Activated T-helper 1 cell treated with anti-CD3 and anti-CD28 coated beads, Interleukin-12 subunit alpha, Interleukin-12 subunit beta, Interleukin-2, Interleukin-4 antibody, amounts not matched to agents 30 ng/mL and 10 ng/mL and 1 ng/mL, durations not matched to agents 14 hours and 24 hours and 36 hours (primary cell): ENCODE results near the gene TLN1. TPM values are rescaled to one million over a fixed set of nuclear protein-coding genes. Genes with fewer than 3 reads are reported as not detected.

Experiments
- DNase-seq: peaks from one replicate; pipeline ENCODE4 v3.0.0; 2021; ENCODE audit warnings: low spot score
- H3K27ac Mint-ChIP-seq: one replicate; pipeline ENCODE4 v1.8.0; 2021; ENCODE audit warnings: mild to moderate bottlenecking, mixed read lengths
- H3K27me3 Mint-ChIP-seq: one replicate; pipeline ENCODE4 v1.8.0; 2022; ENCODE audit warnings: mild to moderate bottlenecking, moderate library complexity, mixed read lengths; ENCODE audit not compliant: insufficient read depth
- H3K36me3 Mint-ChIP-seq: one replicate; pipeline ENCODE4 v1.8.0; 2021; ENCODE audit warnings: low read depth, mixed read lengths
- H3K4me1 Mint-ChIP-seq: one replicate; pipeline ENCODE4 v1.8.0; 2021; ENCODE audit warnings: low read depth, mixed read lengths
- H3K4me3 Mint-ChIP-seq: one replicate; pipeline ENCODE4 v1.8.0; 2021; ENCODE audit warnings: mild to moderate bottlenecking, moderate library complexity, mixed read lengths
- H3K9me3 Mint-ChIP-seq: one replicate; pipeline ENCODE4 v1.8.0; 2021; ENCODE audit warnings: mixed read lengths
- intact Hi-C: fragments of 100-400 bp; cut with micrococcal nuclease; formaldehyde crosslinking; loops from one replicate; pipeline ENCODE4 v1.15.1; 2024
- total RNA-seq: library from RNA; stranded (reverse); gene quantifications from 2 replicates; pipeline ENCODE4 v1.2.3, GENCODE V29; 2022

TLN1 gene
- total RNA-seq, 1 donor from 2014 or later, result 229 TPM

DNA sequence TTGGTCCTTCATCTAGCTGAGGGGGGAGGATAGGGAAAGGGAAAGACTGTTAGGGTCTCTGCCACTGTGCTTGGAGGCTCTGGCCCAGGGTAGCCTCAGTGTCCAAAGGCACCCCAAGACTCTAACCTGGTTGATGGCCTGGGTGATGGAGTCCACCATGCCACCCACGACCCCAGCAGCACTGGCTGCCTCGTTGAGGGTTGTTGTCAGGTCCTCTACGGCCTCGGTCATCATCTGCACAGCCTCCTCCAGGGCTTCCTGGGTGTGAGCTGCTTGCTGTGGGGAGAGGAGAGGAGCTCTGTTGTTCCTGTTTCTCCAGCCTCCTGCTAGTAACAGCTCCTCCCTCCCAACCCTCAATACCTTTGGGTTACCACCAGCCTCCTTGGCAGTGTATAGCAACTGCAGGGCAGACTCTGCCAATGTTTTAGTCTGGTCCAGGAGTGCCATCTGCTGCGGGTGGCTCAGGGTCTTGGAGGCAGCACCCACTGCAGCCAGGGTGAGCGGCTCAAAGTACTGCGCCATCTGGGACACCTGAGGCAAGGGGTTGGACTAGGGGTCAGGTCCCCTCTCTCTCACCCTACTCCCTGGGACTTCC lies 26.1 kb downstream of the TLN1 start:
- Mint-ChIP-seq H3K27me3 (no peaks in the 10 kb centered on the region), H3K4me3 (no peak overlapping the region), H3K9me3 (no peaks in the 10 kb centered on the region), H3K36me3 (peaks cover 57% of the 10 kb centered on the region), H3K27ac (no peak overlapping the region), H3K4me1 (no peaks in the 10 kb centered on the region)
- no peak for DNase-seq
- intact Hi-C loops, result no loop called here

DNA sequence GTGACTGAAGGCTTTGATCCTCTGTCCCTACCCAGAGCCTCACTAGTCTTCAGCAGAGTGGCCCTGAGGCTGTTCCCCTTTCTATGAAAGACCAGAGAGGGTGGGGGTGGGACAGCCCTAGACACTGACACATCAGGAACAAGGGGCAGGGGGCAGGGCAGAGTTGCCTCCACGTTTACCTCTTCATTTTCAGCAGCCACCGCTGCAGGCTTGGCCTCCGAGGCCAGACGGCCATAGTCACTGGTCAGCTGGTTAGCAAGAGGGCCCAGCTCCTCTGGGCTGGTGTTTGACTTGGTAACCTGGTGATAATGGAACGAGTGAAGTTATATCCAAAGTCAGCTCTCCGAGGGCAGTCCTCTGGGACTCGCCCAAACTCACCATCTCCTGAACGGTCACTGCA lies 26.6 kb downstream of the TLN1 start:
- intact Hi-C loops, result no loop called here
- no peak overlapping the region for H3K4me3 Mint-ChIP-seq
- no peaks in the 10 kb centered on the region for H3K27me3 Mint-ChIP-seq
- peaks cover 51% of the 10 kb centered on the region for H3K36me3 Mint-ChIP-seq
- no peaks in the 10 kb centered on the region for H3K4me1 Mint-ChIP-seq
- DNase-seq, result no peak
- no peak overlapping the region for H3K27ac Mint-ChIP-seq
- H3K9me3 Mint-ChIP-seq, result no peaks in the 10 kb centered on the region

DNA sequence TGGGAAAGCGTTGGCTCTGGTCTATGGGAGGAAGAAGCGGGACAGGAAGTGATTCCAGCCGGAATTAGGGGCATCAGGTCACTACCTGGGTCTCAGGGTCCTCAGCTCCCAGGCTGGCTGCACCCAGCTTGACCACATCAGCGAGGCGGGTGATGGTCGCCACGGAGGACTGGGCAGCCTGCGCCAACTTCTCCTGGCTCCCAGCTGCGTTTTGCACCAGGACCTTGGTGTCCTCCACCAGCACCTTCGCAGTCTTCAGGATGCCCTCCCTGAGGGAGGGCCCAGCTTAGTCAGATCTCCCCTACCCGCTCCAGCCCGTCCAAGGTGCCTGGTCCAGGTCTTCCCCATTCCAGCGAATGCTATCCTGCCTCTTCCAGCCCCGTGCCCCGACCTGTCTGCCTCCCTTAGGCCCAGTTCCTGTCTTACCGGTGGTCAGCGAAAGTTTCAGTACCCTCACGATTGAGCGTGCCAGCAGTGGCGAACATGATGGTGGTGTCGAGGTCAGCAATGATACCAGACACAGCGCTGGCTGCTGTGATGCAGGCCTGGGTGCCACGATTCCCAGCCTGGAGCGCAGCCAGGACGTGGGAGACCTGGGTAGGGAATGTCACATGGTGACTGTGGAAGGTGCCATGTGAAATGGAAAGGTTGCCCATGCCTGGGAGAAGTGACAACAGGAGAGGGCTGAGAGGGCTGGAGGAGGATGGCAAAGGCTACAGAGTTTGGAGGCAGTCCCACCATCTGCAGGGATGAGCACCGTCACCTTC lies 27.9 kb downstream of the TLN1 start:
- Mint-ChIP-seq H3K27me3 (no peaks in the 10 kb centered on the region), H3K4me3 (no peak overlapping the region), H3K36me3 (peaks cover 47% of the 10 kb centered on the region), H3K27ac (no peak overlapping the region), H3K4me1 (no peaks in the 10 kb centered on the region), H3K9me3 (no peaks in the 10 kb centered on the region)
- intact Hi-C loops, result no loop called here
- DNase-seq, result no peak

DNA sequence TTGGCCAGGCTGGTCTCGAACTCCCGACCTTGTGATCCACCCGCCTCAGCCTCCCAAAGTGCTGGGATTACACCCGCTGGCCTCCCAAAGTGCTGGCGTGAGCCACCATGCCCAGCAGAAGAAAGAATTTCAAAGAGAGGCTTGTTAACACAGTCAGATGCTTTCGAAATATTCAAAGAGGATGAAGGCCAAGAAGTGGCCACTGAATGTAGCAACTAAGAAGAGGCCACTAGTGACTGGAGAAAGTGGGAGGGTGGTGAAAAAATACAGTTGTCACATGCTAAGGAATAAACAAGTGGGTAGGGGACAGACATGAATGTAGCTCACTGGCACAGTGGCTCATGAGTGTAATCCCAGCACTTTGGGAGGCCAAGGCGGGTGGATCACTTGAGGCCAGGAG lies 29.3 kb downstream of the TLN1 start:
- Mint-ChIP-seq H3K27ac (no peak overlapping the region), H3K9me3 (no peaks in the 10 kb centered on the region), H3K4me1 (no peaks in the 10 kb centered on the region), H3K27me3 (no peaks in the 10 kb centered on the region), H3K4me3 (no peak overlapping the region), H3K36me3 (peaks cover 38% of the 10 kb centered on the region)
- DNase-seq, result no peak
- intact Hi-C loops, result no loop called here

DNA sequence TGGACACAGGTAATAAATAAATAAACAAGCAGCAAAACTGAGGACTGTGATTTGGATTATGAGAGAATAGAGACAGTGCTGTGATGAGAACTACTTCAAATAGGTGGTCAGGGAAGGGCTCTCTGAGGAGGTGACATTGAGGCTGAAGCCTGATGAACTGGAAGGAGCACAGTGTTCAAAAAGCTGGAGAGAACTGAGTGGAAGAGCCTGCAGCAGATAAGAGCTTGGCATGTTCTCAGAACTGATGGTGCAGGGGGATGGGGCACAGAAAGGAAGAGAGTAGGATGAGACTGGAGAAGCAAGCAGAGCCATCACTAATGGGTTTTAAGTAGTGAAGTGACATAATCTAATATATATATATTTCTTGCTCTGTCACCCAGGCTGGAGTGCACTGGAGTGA lies 31.1 kb downstream of the TLN1 start:
- Mint-ChIP-seq H3K4me1 (no peaks in the 10 kb centered on the region), H3K27me3 (no peaks in the 10 kb centered on the region), H3K36me3 (peaks cover 40% of the 10 kb centered on the region), H3K27ac (no peak overlapping the region), H3K4me3 (no peak overlapping the region), H3K9me3 (no peaks in the 10 kb centered on the region)
- DNase-seq, result no peak
- intact Hi-C loops, result no loop called here

DNA sequence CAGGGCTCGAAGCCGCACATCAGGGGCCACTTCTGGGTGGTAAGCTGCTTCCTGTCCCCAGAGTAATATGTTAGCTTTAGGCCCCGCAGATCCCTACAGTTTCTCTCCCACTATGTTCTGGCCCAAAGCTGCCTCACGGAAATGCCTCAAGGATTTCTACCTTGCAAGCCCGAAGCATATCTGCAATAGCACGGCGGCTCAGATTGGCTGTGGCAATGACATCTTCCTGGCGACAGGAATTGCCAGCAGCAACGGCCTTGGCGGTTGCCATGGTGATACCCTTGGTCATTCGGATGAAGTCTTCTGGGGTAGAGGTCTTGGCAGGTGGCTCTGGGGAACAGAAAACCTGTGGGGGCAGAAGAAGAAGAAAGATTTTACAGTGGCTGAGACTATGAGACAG lies 32.0 kb downstream of the TLN1 start:
- intact Hi-C loops, result no loop called here
- H3K9me3 Mint-ChIP-seq, result no peaks in the 10 kb centered on the region
- H3K27me3 Mint-ChIP-seq, result no peaks in the 10 kb centered on the region
- no peaks in the 10 kb centered on the region for H3K4me1 Mint-ChIP-seq
- no peak for DNase-seq
- no peak overlapping the region for H3K4me3 Mint-ChIP-seq
- H3K27ac Mint-ChIP-seq, result no peak overlapping the region
- H3K36me3 Mint-ChIP-seq, result peaks cover 37% of the 10 kb centered on the region

DNA sequence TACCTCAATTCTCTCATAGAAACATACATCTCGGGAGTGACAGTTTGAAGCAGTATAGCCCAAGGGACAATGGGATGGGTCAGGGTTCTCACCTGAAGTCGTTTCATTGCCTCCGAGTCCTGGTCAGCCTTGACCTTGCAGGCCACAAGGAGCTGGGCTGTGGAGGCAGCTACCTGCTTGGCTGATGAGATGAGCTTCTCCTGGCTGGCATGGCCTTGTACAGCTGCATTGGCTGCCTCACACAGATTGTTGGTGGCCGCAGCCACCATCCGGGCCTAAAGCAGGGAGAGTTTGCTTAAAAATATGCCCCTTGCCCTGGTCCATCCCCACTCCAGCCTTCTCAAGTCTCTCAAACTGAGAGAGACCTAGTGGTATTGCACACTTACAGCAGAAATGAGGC lies 33.8 kb downstream of the TLN1 start:
- Mint-ChIP-seq H3K4me1 (no peaks in the 10 kb centered on the region), H3K27ac (no peak overlapping the region), H3K27me3 (no peaks in the 10 kb centered on the region), H3K9me3 (no peaks in the 10 kb centered on the region), H3K4me3 (no peak overlapping the region), H3K36me3 (peaks cover 23% of the 10 kb centered on the region)
- no peak for DNase-seq
- intact Hi-C loops, result no loop called here

DNA sequence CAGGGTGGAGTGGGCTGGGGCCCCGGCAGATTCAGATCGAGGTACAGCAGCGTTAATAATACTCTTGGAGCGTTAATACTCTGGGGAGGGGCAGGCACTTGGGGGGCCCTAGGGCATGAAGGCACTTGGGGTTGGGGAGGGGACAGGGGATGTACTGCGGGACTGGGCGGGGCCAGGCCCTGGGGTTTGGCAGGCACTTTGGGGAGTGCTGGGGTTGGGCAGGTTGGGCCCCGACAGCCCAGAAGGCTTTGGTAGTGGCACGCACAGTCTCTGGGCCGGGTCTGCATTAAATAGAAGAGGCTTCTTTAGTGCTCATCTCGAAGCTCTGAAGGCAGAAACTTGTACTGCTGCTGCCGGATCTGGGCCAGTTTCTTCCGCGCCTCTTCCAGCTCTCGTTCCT lies 34.5 kb downstream of the TLN1 start:
- Mint-ChIP-seq H3K9me3 (no peaks in the 10 kb centered on the region), H3K27ac (no peak overlapping the region), H3K27me3 (no peaks in the 10 kb centered on the region)

DNA sequence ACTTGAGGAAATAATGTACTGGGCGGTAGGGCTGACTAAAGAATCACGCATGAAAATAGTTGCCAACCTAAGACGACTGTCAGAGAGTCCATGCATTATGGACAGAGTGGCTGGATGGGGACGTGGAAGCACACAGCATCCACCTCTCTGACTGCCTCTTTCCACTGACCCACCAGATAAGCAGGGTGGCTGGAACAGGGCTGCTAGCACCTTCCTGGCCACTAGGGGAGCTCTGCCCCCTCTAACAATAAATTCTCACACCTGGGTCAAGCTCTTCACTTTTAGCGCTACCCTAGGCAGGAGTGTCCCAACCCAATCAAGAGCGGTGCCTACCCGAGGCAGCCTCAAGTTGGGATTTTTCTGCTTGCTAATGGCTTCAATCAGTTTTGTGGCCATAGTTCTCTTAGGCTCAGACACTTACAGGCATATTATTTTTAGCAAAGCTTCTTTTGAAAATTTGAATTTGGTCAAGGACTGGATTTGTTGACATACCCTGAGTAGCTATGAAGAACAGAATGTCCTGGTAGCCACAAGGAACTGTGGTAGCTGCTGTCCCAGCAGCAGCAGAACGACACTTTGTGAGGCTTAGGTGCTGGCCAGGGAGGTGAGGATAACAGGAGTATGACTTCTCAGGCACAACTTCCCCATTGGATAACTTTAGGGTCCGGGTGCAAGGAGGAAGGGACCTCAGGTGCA lies 35.3 kb downstream of the TLN1 start:
- Mint-ChIP-seq H3K4me3 (no peak overlapping the region), H3K9me3 (no peaks in the 10 kb centered on the region), H3K4me1 (peaks cover 5% of the 10 kb centered on the region), H3K27me3 (no peaks in the 10 kb centered on the region), H3K27ac (no peak overlapping the region), H3K36me3 (peaks cover 18% of the 10 kb centered on the region)
- intact Hi-C loops, result loop anchor here (1.0 to 2.0 kb wide), 4 partner anchors 32 to 215 kb away; partner anchors contain the start of gene TESK1
- DNase-seq, result peak; percentile 23

More for the DNA sequence above, 34.5 kb downstream of the TLN1 start:
- Mint-ChIP-seq H3K4me1 (no peaks in the 10 kb centered on the region), H3K4me3 (no peak overlapping the region), H3K36me3 (peaks cover 18% of the 10 kb centered on the region)
- intact Hi-C loops, result loop anchor here (2.0 kb wide), 3 partner anchors 31 to 93 kb away; partner anchors contain the start of gene TESK1
- DNase-seq, result no peak

DNA sequence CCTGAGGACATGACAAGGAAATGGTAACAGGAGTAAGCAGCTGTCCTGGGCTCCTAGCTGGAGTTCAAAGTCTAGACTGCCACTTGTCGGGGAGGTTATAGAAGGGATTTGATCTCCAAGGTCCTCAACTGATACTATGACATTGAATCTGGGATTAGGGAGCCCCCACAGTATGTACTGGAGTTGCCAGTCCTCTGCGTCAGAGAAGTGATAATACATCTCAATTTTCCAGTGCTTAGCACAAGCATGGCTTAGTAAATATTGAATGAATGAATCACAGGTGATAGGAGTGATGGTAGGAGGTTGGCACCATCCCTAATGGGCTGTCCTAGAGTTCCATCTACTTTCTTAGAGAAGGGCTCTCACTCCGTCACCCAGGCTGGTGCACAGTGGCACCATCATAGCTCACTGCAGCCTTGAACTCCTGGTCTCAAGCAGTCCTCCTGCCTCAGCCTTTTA lies 36.0 kb downstream of the TLN1 start:
- Mint-ChIP-seq H3K4me3 (no peak overlapping the region), H3K4me1 (peaks cover 12% of the 10 kb centered on the region), H3K36me3 (peaks cover 18% of the 10 kb centered on the region), H3K27me3 (no peaks in the 10 kb centered on the region), H3K9me3 (no peaks in the 10 kb centered on the region), H3K27ac (no peak overlapping the region)
- no peak for DNase-seq
- intact Hi-C loops, result loop anchor here (1.0 to 2.0 kb wide), 4 partner anchors 33 to 215 kb away; partner anchors contain the start of gene TESK1

DNA sequence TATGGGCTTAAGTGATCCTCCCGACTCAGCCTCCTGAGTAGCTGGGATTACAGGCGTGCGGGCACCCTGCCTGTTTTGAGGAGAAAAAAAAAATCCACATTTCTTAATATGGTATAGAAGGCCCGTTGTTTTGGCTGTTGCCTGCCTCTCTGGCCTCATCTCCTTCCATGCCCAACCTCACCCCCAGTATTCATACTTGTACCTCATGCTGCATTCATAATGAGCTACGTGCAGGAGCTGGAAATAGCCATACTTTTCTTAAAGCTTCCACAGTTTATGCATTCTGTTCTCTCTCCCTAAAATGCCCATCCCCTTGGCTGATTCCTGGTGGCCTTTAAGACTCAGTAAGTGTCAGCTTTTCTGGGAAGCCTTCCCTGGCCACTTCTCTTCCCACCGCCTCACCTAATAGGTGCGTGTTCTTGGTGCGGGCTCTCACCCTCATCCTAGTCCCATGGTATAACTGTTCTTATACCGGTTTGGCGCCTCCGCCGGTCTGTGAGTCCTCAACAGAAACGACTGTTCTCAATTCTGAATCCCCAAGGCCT lies 40.2 kb downstream of the TLN1 start:
- intact Hi-C loops, result loop anchor here (2.0 kb wide), 1 partner anchor 33 kb away; the partner anchor contains the start of genes CCDC107 and RMRP
- no peak for DNase-seq
- H3K4me1 Mint-ChIP-seq, result peaks cover 26% of the 10 kb centered on the region
- peaks cover 7% of the 10 kb centered on the region for H3K36me3 Mint-ChIP-seq
- H3K4me3 Mint-ChIP-seq, result peak overlapping the region; percentile 84
- H3K27ac Mint-ChIP-seq, result peak overlapping the region; percentile 55
- H3K27me3 Mint-ChIP-seq, result peaks cover 2% of the 10 kb centered on the region
- no peaks in the 10 kb centered on the region for H3K9me3 Mint-ChIP-seq

DNA sequence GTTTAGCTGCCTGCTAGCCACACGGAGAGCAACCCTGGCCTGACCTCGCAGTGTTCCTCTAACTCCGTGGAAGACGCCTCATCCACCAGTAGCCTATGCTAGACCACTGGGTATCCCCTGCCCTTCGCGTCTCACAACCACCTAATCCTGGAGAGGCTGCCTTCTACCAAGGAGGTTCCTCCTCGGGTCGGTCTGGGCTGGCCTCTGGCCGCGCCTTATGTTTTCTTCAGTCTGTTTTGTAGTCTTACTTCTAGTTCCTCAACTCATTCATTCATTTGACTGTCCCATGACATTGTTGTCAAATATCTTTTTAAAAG lies 40.7 kb downstream of the TLN1 start:
- Mint-ChIP-seq H3K27me3 (peaks cover 2% of the 10 kb centered on the region), H3K4me3 (peak overlapping the region; percentile 84), H3K9me3 (no peaks in the 10 kb centered on the region), H3K27ac (peak overlapping the region; percentile 55), H3K36me3 (peaks cover 1% of the 10 kb centered on the region), H3K4me1 (peaks cover 26% of the 10 kb centered on the region)
- intact Hi-C loops, result loop anchor here (2.0 kb wide), 1 partner anchor 32 kb away; the partner anchor contains the start of genes CCDC107 and RMRP
- DNase-seq, result no peak
